ENCODE data around the gene SEMA3A. TPM values are rescaled to one million over a fixed set of nuclear protein-coding genes. Genes with fewer than 3 reads are reported as not detected.

The SEMA3A gene
- total and polyA plus RNA-seq, 2 experiments from 2014 or later: 19.8 to 46.4 TPM

DNA sequence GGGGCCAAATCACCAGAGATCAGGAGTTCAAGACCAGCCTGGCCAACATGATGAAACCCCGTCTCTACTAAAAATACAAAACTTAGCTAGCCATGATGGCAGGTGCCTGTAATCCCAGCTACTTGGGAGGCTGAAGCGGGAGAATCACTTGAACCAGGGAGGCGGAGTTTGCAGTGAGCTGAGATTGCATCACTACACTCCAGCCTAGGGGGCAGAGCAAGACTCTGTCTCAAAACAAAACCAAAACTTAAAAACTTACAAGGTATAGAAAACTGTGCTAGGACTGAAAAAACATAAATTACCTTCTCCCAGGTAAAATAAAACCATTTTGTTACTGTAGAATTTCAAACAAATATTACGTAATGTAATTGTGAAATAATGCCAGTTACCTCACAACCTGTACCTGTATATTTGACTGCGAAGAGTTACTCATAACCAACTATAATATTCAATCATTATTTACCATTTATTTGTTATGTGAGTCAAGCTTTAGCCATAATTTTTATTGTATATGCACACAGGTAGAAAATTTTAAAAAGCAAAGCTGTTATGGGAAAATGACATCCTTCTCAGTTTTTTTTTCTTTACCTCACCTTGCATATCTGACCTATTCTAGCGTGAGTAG, 180.9 kb downstream of the SEMA3A start:
- Histone ChIP-seq H3K9me2 (ENCODE audit: insufficient read depth) (no peaks in the 10 kb centered on the region), H3K36me3 (ENCODE audit: insufficient read depth) (no peaks in the 10 kb centered on the region), H4K20me1 (replicated peaks; ENCODE audit: insufficient read depth) (no peaks in the 10 kb centered on the region), H2AFZ (no peak overlapping the region), H3K79me2 (replicated peaks; ENCODE audit: insufficient read depth) (no peaks in the 10 kb centered on the region), H3K4me3 (no peak overlapping the region), H3K27me3 (ENCODE audit: insufficient read depth) (no peaks in the 10 kb centered on the region), H3K27ac (ENCODE audit: low read depth) (no peak overlapping the region), H3K4me2 (no peak overlapping the region), H3K4me1 (ENCODE audit: insufficient read depth) (no peaks in the 10 kb centered on the region), H3F3A (replicated peaks; ENCODE audit: low read depth) (no peaks in the 10 kb centered on the region)
- peak; percentile 39; the same call in 2 of the 3 replicates for ATAC-seq
- Mint-ChIP-seq H3K27ac (peak overlapping the region; percentile 93), H3K27me3 (ENCODE audit: insufficient read depth, low read depth, poor library complexity) (no peaks in the 10 kb centered on the region), H3K9me3 (no peaks in the 10 kb centered on the region), H3K36me3 (ENCODE audit: low read depth) (peaks cover 2% of the 10 kb centered on the region; the same call in 1 of the 3 replicates), H3K4me1 (peaks cover 8% of the 10 kb centered on the region; the same call in 2 of the 3 replicates), H3K4me3 (no peak overlapping the region)
- TF ChIP-seq STAT1 (IDR thresholded peaks at IDR 0.05; ENCODE audit: unreplicated experiment): no peak
- TF ChIP-seq, protein P1, sequence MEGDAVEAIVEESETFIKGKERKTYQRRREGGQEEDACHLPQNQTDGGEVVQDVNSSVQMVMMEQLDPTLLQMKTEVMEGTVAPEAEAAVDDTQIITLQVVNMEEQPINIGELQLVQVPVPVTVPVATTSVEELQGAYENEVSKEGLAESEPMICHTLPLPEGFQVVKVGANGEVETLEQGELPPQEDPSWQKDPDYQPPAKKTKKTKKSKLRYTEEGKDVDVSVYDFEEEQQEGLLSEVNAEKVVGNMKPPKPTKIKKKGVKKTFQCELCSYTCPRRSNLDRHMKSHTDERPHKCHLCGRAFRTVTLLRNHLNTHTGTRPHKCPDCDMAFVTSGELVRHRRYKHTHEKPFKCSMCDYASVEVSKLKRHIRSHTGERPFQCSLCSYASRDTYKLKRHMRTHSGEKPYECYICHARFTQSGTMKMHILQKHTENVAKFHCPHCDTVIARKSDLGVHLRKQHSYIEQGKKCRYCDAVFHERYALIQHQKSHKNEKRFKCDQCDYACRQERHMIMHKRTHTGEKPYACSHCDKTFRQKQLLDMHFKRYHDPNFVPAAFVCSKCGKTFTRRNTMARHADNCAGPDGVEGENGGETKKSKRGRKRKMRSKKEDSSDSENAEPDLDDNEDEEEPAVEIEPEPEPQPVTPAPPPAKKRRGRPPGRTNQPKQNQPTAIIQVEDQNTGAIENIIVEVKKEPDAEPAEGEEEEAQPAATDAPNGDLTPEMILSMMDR (conservative IDR thresholded peaks at IDR 0.05; ENCODE audit: low read depth in 2 of 2): peak in 1 of 2 experiments; percentile 36; a peak in 2 of 4 replicates
- DNase-seq (ENCODE audit: low spot score): peak; percentile 20

DNA sequence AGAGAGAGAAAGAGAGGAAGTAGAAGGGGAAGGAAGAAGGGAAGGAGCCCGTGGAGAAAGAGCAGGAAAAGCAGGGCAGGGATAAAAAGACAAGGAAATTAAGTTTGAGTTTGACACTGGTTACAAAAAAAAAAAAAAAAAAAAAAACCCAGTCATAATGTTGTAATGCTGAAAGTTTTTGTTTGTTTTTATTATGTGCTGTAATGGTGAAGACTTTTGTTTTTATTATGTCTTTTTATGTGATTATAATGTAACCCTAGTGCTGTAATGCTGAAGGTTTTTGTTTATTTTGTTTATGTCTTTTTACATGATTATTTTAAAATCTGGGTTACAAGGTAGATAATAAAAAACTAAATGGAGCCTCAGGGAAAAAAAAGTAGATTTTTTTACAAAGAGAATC, 184.8 kb downstream of the SEMA3A start:
- no peaks in the 10 kb centered on the region; the same call in 1 of the 2 replicates for H3K36me3 ChIP-seq (ENCODE audit: insufficient read depth)
- TF ChIP-seq, protein P2, sequence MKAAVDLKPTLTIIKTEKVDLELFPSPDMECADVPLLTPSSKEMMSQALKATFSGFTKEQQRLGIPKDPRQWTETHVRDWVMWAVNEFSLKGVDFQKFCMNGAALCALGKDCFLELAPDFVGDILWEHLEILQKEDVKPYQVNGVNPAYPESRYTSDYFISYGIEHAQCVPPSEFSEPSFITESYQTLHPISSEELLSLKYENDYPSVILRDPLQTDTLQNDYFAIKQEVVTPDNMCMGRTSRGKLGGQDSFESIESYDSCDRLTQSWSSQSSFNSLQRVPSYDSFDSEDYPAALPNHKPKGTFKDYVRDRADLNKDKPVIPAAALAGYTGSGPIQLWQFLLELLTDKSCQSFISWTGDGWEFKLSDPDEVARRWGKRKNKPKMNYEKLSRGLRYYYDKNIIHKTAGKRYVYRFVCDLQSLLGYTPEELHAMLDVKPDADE (IDR thresholded peaks at IDR 0.05): no peak
- TF ChIP-seq, protein P1 (conservative IDR thresholded peaks at IDR 0.05; ENCODE audit: low read depth in 2 of 2): no peak
- TF ChIP-seq, protein P3, sequence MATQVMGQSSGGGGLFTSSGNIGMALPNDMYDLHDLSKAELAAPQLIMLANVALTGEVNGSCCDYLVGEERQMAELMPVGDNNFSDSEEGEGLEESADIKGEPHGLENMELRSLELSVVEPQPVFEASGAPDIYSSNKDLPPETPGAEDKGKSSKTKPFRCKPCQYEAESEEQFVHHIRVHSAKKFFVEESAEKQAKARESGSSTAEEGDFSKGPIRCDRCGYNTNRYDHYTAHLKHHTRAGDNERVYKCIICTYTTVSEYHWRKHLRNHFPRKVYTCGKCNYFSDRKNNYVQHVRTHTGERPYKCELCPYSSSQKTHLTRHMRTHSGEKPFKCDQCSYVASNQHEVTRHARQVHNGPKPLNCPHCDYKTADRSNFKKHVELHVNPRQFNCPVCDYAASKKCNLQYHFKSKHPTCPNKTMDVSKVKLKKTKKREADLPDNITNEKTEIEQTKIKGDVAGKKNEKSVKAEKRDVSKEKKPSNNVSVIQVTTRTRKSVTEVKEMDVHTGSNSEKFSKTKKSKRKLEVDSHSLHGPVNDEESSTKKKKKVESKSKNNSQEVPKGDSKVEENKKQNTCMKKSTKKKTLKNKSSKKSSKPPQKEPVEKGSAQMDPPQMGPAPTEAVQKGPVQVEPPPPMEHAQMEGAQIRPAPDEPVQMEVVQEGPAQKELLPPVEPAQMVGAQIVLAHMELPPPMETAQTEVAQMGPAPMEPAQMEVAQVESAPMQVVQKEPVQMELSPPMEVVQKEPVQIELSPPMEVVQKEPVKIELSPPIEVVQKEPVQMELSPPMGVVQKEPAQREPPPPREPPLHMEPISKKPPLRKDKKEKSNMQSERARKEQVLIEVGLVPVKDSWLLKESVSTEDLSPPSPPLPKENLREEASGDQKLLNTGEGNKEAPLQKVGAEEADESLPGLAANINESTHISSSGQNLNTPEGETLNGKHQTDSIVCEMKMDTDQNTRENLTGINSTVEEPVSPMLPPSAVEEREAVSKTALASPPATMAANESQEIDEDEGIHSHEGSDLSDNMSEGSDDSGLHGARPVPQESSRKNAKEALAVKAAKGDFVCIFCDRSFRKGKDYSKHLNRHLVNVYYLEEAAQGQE (IDR thresholded peaks at IDR 0.05; ENCODE audit: unreplicated experiment): no peak
- TF ChIP-seq JUNB (IDR thresholded peaks at IDR 0.05; ENCODE audit: unreplicated experiment) (no peak), NANOG (IDR thresholded peaks at IDR 0.05; ENCODE audit: borderline replicate concordance) (no peak), ZNF114 (CRISPR knock-in tag; IDR thresholded peaks at IDR 0.05) (no peak), EZH2phosphoT487 (IDR thresholded peaks at IDR 0.05; ENCODE audit: unreplicated experiment) (no peak), CREB1 (CRISPR knock-in tag; IDR thresholded peaks at IDR 0.05; ENCODE audit: low read depth) (no peak), EZH2 (IDR thresholded peaks at IDR 0.05; ENCODE audit: low read depth, unreplicated experiment) (no peak), STAT1 (IDR thresholded peaks at IDR 0.05; ENCODE audit: unreplicated experiment) (no peak), POLR2AphosphoS5 (IDR thresholded peaks at IDR 0.05; ENCODE audit: low read depth) (no peak), ZNF331 (CRISPR knock-in tag; IDR thresholded peaks at IDR 0.05; ENCODE audit: low read depth) (no peak)

More for the DNA sequence above, 184.8 kb downstream of the SEMA3A start:
- no peak overlapping the region for H2AFZ ChIP-seq
- H3K4me3 ChIP-seq: no peak overlapping the region
- no peak for DNase-seq (ENCODE audit: low spot score)
- H3K4me1 ChIP-seq (ENCODE audit: insufficient read depth): no peaks in the 10 kb centered on the region
- H4K20me1 ChIP-seq (replicated peaks; ENCODE audit: insufficient read depth): no peaks in the 10 kb centered on the region
- peaks cover 15% of the 10 kb centered on the region; the same call in 2 of the 3 replicates for H3K36me3 Mint-ChIP-seq (ENCODE audit: low read depth)
- H3K27ac ChIP-seq (ENCODE audit: low read depth): peak overlapping the region; percentile 35; the same call in 1 of the 2 replicates
- ATAC-seq: no peak
- no peak overlapping the region for H3K4me2 ChIP-seq
- H3K27ac Mint-ChIP-seq: no peak overlapping the region
- H3K27me3 Mint-ChIP-seq (ENCODE audit: insufficient read depth, low read depth, poor library complexity): peaks cover 4% of the 10 kb centered on the region
- no peak overlapping the region for H3K4me3 Mint-ChIP-seq
- H3F3A ChIP-seq (replicated peaks; ENCODE audit: low read depth): no peaks in the 10 kb centered on the region
- no peaks in the 10 kb centered on the region for H3K27me3 ChIP-seq (ENCODE audit: insufficient read depth)
- H3K9me2 ChIP-seq (ENCODE audit: insufficient read depth): no peaks in the 10 kb centered on the region
- H3K9me3 Mint-ChIP-seq: no peaks in the 10 kb centered on the region
- peaks cover 8% of the 10 kb centered on the region; the same call in 2 of the 3 replicates for H3K4me1 Mint-ChIP-seq
- no peaks in the 10 kb centered on the region for H3K79me2 ChIP-seq (replicated peaks; ENCODE audit: insufficient read depth)
